Measurements from ENCODE around the gene GRM4. TPM values are rescaled to one million over a fixed set of nuclear protein-coding genes. Genes with fewer than 3 reads are reported as not detected.

The GRM4 gene
- total RNA-seq, 8 experiments from 2014 or later: 0.56 to 4.3 (median 1.0) TPM

DNA sequence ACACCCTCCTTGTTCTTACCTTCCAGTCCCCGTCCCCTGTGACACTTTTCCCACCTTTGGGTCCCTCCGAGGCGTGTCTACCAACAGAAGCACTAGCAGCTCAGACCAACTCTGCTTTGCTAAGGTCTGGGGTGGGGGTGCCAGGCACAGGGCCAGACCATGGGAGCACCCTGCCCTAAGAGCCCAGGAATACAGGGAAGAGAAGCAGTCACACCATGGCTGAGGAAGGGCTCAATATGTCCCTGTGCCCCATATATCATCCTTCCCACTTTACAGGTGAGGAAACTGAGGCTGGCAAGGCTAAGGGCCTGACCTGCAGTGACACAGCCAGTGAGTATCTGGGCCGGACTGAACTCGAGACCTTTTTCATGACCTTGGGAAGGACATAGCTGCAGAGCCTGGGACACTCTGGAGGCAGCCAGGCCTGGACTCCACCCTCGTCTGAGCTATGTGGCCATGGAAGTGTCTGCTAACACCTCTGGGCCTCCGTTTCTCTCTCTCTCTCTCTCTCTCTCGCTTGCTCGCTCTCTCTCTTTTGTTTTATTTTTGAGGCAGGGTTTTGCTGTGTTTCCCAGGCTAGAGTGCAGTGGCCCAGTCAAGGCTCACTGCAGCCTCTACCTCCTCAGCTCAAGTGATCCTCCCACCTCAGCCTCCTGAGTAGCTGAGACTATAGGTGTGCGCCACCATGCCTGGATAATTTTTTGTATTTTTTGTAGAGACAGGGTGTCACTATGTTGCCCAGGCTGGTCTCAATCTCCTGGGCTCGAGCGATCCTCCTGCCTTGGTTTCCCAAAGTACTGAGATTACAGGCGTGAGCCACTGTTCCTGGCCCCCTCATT, 156.7 kb downstream of the GRM4 start:
- Histone ChIP-seq H3K4me3 (no peak overlapping the region), H3K4me1 (replicated peaks in 1 of 2) (peaks cover 34 to 37% of the 10 kb centered on the region in 2 donors), H3K27ac (no peak overlapping the region)
- no peak for ATAC-seq (replicated peaks in 6 of 8)
- in situ Hi-C loops (cut with MboI; ENCODE audit: low pct_unique_long_range_greater_than_20kb in 2 of 9, low sequenced_read_pairs in 9 of 9, unreplicated experiment in 9 of 9): no loop called here
- WGBS, 10 experiments: 50 to 100% (median 85%) methylated on average over 1 to 6 of the region's 13 CpGs; no CpG with 5 or more reads in 1 of the 10 experiments

GRCh38 chr6:33988121-33989015, 157.5 kb downstream of the GRM4 start:
- Histone ChIP-seq H3K4me3 (no peak overlapping the region), H3K27ac (peak overlapping the region in 1 of 2 donors; percentile 74), H3K4me1 (replicated peaks in 1 of 2) (peaks cover 39 to 42% of the 10 kb centered on the region in 2 donors)
- 10 to 67% (median 30%) methylated on average over 1 to 6 of the region's 16 CpGs; no CpG with 5 or more reads in 6 of the 10 experiments for WGBS, 10 experiments
- ATAC-seq (replicated peaks in 6 of 8): peak in 6 of 8 experiments; percentile 52 to 92 (median 82)
- in situ Hi-C loops (cut with MboI; ENCODE audit: low pct_unique_long_range_greater_than_20kb in 2 of 9, low sequenced_read_pairs in 9 of 9, unreplicated experiment in 9 of 9): no loop called here

DNA sequence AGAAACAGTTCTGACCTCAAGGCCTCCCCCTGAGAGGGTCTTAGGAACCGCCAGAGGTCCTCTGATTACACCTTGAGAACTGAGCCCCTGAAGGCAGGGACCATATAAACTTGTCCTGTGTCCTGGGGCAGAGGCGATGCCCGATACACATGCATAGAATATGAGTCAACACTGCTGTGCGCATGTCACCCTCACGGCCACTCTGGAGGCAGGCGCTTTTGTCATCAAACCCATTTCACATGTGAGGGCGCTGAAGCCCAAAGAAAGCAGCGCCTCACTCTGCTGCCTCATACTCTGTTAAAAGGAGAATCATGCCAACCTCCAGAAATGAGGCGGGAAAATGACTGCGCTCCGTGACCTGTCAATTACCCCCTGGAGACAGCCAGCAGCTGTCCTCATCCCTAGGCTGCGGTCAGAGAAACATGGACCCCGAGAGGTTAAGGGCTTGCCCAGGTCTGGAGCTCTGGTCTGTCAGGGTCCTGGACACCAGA, 158.3 kb downstream of the GRM4 start:
- peak in 7 of 8 experiments; percentile 25 to 76 (median 68) for ATAC-seq (replicated peaks in 6 of 8)
- peak overlapping the region in 1 of 2 donors; percentile 74 for H3K27ac ChIP-seq

GRCh38 chr6:33985947-33986346, 159.9 kb downstream of the GRM4 start:
- 18 to 100% (median 80%) methylated on average over 1 of the region's 1 CpG; no CpG with 5 or more reads in 5 of the 10 experiments for WGBS, 10 experiments
- H3K4me3 ChIP-seq: no peak overlapping the region
- no peak for ATAC-seq (replicated peaks in 6 of 8)
- H3K27ac ChIP-seq: no peak overlapping the region
- H3K4me1 ChIP-seq (replicated peaks in 1 of 2): peaks cover 55 to 59% of the 10 kb centered on the region in 2 donors
- in situ Hi-C loops (cut with MboI; ENCODE audit: low pct_unique_long_range_greater_than_20kb in 2 of 9, low sequenced_read_pairs in 9 of 9, unreplicated experiment in 9 of 9): no loop called here

More for the DNA sequence above, 158.3 kb downstream of the GRM4 start:
- in situ Hi-C loops (cut with MboI; ENCODE audit: low pct_unique_long_range_greater_than_20kb in 2 of 9, low sequenced_read_pairs in 9 of 9, unreplicated experiment in 9 of 9): no loop called here
- H3K4me3 ChIP-seq: no peak overlapping the region
- peaks cover 47 to 50% of the 10 kb centered on the region in 2 donors for H3K4me1 ChIP-seq (replicated peaks in 1 of 2)
- WGBS, 10 experiments: 68 to 80% (median 74%) methylated on average over 1 to 8 of the region's 13 CpGs; no CpG with 5 or more reads in 6 of the 10 experiments

DNA sequence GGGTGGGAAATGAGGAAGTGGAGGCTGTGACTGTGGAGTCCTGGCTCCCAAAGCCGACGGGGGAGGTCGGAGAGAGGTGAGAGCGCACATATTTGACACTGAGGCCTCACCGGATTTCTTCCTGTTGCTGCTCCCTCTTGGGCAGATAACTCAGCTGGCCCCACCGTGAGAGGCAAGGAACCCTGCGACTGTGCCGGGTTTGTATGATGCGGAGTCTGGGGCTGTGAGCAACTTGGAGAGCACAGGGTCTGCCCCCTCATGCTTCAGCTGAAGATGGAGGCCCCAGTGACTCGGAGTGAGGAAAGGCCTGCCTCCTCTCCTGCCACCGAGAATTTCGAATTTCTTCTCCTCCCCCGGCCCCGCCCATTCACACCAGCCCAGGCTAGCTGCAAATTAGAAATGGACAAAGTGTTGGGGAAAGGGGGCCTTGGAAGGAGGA, 160.6 kb downstream of the GRM4 start:
- Histone ChIP-seq H3K27ac (no peak overlapping the region), H3K4me3 (no peak overlapping the region), H3K4me1 (replicated peaks in 1 of 2) (peaks cover 55 to 58% of the 10 kb centered on the region in 2 donors)
- in situ Hi-C loops (cut with MboI; ENCODE audit: low pct_unique_long_range_greater_than_20kb in 2 of 9, low sequenced_read_pairs in 9 of 9, unreplicated experiment in 9 of 9): no loop called here
- 17 to 86% (median 68%) methylated on average over 2 to 4 of the region's 14 CpGs; no CpG with 5 or more reads in 7 of the 10 experiments for WGBS, 10 experiments
- no peak for ATAC-seq (replicated peaks in 6 of 8)

DNA sequence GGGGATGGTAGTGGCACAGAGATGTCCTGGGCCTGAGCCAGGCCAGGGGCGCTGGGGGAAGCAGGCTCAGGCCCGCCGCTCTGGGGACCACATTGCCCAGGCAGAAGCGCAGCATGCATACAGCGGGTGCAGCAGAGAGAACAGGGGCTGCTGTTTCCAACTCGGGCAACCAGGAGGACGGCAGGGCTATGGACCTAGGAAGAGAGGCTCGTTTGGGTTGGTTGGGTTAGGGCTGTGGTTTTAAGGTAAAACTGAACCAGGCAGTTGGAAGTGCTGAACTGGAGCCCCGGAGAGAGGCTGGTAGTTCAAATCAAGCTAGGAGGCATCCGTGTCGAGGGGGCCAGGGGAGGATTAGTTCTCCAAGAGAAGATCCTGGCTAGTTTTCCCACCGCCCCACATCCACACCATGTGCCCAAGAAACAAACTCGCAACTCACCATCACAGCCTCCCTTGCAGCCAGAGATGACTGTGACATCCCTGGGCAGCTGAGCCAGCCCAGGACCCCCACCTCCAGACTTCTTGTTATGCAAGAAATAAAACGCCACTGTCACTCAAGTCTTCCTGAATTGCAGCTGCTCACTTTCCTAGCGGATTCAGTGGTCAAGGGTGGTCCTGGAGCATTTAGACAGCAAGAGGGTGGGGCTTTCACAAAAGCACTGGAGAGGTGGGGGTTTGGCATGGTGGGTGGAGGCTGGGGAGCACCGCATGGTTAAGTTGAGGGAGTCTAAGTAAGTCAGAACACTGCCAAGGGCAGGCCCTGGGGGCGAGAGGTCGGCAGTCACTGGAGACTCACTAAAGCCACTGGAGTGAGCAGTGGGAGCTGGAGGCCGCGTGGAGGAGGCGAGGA, 161.2 kb downstream of the GRM4 start:
- ATAC-seq (replicated peaks in 6 of 8): no peak
- Histone ChIP-seq H3K27ac (no peak overlapping the region), H3K4me1 (replicated peaks in 1 of 2) (peaks cover 55 to 57% of the 10 kb centered on the region in 2 donors), H3K4me3 (no peak overlapping the region)
- 47 to 100% (median 73%) methylated on average over 1 to 9 of the region's 21 CpGs; no CpG with 5 or more reads in 2 of the 10 experiments for WGBS, 10 experiments
- in situ Hi-C loops (cut with MboI; ENCODE audit: low pct_unique_long_range_greater_than_20kb in 2 of 9, low sequenced_read_pairs in 9 of 9, unreplicated experiment in 9 of 9): no loop called here

- in situ Hi-C loops (cut with MboI; ENCODE audit: low pct_unique_long_range_greater_than_20kb in 2 of 9, low sequenced_read_pairs in 9 of 9, unreplicated experiment in 9 of 9): no loop called here
- H3K4me1 ChIP-seq (replicated peaks in 1 of 2): peaks cover 55 to 57% of the 10 kb centered on the region in 2 donors
- WGBS, 10 experiments: 0 to 100% (median 82%) methylated on average over 1 to 5 of the region's 8 CpGs; no CpG with 5 or more reads in 3 of the 10 experiments
- ATAC-seq (replicated peaks in 6 of 8): no peak
- H3K27ac ChIP-seq: no peak overlapping the region
- no peak overlapping the region for H3K4me3 ChIP-seq
These were observed 162.0 kb downstream of the GRM4 start for GRCh38 chr6:33983721-33984465.

DNA sequence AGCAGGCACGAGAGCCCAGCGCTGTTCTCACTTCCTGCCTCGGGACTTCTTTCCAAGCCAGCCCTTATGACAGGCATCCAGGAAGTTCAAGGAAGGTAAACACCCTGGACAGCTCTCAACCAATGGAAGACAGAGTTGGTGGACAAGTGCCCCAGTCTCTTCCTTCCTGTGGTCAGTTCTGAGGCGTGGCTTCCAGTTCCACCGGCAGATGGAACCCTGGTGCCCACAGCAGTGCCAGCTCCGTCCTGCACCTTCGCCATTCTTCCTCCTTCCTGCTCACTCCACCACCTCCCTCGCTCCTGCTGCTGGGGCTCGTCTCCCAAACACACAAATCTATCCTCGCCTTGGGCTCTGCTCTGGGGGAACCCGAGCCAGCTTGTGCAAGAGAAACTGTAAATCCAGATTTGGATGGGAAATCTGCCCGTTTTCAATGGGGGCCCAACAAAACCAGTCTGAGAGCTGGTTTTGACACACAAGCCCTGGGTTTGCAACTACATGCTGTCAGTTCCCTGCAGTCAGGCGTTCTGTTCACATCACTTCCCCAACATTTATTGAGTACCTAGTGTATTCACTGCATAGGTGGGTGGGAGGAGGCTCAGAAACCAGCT, 162.7 kb downstream of the GRM4 start:
- Histone ChIP-seq H3K4me3 (no peak overlapping the region), H3K27ac (peak overlapping the region; percentile 24 to 39), H3K4me1 (replicated peaks in 1 of 2) (peaks cover 48 to 54% of the 10 kb centered on the region in 2 donors)
- 14 to 86% (median 81%) methylated on average over 1 to 11 of the region's 13 CpGs; no CpG with 5 or more reads in 3 of the 10 experiments for WGBS, 10 experiments
- peak in 3 of 8 experiments; percentile 83 to 94 (median 84) for ATAC-seq (replicated peaks in 6 of 8)
- in situ Hi-C loops (cut with MboI; ENCODE audit: low pct_unique_long_range_greater_than_20kb in 2 of 9, low sequenced_read_pairs in 9 of 9, unreplicated experiment in 9 of 9): no loop called here

DNA sequence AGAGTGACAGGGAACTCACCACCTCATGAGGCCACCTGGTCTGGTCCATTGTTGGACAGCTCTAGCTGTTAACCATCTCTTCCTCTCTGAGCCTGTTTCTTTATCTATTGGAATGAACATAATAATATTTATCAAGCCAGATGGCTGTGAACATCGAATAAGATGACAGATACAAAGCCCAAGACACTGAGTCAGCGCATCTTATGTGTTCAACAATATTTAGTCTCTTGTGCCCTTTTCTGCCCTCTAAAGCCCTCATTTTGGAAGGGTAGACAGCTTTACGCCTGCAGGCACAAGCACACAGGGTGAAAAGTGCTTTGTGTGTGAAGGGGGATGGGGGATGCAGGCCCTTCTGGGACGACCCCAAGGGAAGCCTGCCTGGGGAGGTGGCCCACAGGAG, 164.0 kb downstream of the GRM4 start:
- Histone ChIP-seq H3K4me1 (replicated peaks in 1 of 2) (peaks cover 37 to 41% of the 10 kb centered on the region in 2 donors), H3K4me3 (no peak overlapping the region), H3K27ac (no peak overlapping the region)
- ATAC-seq (replicated peaks in 6 of 8): no peak
- 0 to 88% (median 67%) methylated on average over 1 to 4 of the region's 4 CpGs; no CpG with 5 or more reads in 3 of the 10 experiments for WGBS, 10 experiments
- in situ Hi-C loops (cut with MboI; ENCODE audit: low pct_unique_long_range_greater_than_20kb in 2 of 9, low sequenced_read_pairs in 9 of 9, unreplicated experiment in 9 of 9): no loop called here

GRCh38 chr6:33981421-33981820, 164.5 kb downstream of the GRM4 start:
- Histone ChIP-seq H3K27ac (no peak overlapping the region), H3K4me1 (replicated peaks in 1 of 2) (peaks cover 37 to 40% of the 10 kb centered on the region in 2 donors), H3K4me3 (no peak overlapping the region)
- 33 to 100% (median 90%) methylated on average over 1 to 5 of the region's 7 CpGs; no CpG with 5 or more reads in 3 of the 10 experiments for WGBS, 10 experiments
- in situ Hi-C loops (cut with MboI; ENCODE audit: low pct_unique_long_range_greater_than_20kb in 2 of 9, low sequenced_read_pairs in 9 of 9, unreplicated experiment in 9 of 9): no loop called here
- no peak for ATAC-seq (replicated peaks in 6 of 8)
